NCI-H146 treated with DMSO at 0.1 percent for 48 hours (cell line): Measurements from ENCODE around the gene RAB11FIP3.
A peak's percentile ranks its signal among the peaks of the same experiment; 100 is the strongest.
"Not testable (repeated sequence)": the region's sequence is repeated elsewhere in the genome, so short reads cannot be mapped to it uniquely, and the experiment has no call there.

ENCODE experiments used
- DNase-seq: peaks from one replicate; lab custom pipeline; 2025; ENCODE audit not compliant: unreplicated experiment; lab: John Stamatoyannopoulos, UW

RAB11FIP3 gene

DNA sequence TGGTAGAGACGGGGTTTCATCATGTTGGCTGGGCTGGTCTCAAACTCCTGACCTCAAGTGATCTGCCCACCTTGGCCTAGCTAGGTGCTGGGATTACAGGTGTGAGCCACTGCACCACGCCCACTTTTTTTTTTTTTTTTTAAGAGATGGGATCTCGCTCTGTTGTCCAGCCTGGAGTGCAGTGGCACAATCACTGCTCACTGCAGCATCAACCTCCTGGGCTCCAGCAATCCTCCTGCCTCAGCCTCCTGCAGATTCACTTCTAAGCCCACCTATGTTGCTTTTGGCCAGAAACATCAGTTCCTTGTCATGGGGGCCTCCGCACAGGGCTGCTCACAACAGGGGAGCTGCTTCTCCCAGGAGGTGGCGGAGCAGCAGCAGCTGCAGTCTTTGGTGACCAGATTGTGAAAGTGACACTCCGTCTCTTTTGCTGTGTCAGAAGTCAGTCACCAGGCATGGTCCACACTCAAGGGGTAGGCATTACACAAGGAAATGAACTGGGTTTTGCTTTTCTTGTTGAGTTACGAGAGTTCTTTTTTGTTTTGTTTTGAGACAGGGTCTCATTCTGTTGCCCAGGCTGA is 32.9 kb upstream of the RAB11FIP3 start:
- no peak for DNase-seq

DNA sequence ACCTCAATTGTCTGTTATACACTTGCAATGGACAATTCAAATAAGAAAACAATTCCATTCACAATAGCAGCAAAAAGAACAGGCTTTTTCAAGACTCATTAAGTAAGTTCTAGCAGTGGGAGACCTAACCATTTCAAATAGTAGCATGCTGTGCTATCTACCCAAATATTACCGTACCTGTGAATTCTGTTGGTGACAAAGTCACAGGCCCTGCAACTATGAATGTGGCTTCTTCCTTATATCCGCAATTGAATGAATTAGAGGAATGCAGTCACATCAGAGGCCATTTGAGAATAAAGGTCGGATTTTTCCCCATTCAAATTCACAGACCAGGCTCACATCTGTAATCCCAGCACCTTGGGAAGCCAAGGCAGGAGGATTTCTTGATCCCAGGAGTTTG is 29.2 kb upstream of the RAB11FIP3 start:
- peak; percentile 60 for DNase-seq

DNA sequence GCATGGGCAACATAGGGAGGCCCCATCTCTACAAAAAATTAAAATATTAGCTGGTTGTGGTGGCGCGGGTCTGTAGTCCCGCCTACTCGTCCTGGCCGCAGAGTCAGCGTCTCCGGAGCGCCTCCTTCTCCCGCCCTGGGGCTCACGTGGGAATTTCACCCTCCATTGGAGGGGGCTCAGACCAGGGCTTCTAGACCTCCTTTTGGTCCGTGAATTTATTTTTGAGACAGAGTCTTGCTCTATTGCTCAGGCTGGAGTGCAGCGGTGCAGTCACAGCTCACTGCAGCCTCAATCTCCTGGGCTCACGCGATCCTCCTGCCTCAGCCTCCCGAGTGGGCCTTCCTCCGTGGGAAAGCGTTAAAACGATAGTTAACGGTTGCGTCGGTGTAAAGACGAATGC is 28.8 kb upstream of the RAB11FIP3 start:
- DNase-seq, result no peak

DNA sequence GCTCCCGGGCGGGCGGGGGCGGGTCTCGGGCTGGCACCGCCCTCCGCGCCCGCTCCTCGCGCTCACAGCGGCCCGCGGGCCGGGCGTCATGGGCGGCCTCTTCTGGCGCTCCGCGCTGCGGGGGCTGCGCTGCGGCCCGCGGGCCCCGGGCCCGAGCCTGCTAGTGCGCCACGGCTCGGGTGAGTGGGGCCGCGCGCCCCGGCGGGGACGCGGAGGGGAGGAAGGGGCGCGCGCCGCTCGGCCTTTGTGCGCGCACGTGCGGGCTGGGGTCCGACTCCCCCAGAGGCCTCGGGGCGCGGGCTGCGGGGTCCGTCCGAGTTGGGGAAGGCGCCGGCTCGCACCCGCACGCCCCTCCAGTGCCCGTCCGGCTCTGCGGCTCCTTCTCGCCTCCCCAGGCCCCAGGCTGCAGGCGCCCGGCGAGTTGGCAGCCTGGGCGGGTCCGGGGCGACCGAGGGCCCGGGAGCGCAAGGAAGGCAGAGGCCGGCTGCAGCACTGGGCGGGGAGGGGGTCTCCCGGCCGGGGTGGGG is 28.3 kb upstream of the RAB11FIP3 start, which contains the start of gene NME4:
NME4 (plus strand) TSS at position 65 of the 527 bp plus-strand sequence; CDS start at position 89, 24 bp downstream.
- no peak for DNase-seq

DNA sequence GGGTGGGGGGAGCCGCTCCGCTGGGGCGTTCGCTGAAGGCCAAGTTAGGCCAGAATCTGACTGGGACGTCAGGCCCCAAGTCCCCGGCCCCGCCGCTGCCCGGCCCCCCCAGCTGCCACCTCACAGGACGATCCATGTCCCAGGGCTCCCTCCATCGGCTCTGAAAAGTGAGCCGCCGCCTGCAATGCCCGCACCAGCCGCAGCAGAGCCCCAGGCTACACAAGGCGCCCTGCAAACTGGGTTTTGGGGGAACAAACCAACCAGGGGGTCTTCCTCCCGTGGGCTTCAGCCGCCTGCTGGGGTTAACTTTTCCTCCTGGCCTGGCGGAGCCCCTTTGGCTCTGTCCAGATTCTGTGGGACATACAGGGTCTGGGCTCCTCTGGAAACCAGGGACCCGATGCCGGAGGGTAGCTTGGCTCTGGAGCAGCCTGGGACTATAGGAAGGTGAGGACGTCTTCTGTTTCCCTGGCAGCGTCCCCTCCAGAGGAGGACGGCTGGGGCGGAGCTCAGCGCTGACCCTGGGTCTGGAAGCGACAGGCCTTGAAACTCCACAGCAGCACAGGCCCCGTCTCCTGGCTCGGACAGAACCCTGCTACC is 27.6 kb upstream of the RAB11FIP3 start:
- DNase-seq, result no peak

DNA sequence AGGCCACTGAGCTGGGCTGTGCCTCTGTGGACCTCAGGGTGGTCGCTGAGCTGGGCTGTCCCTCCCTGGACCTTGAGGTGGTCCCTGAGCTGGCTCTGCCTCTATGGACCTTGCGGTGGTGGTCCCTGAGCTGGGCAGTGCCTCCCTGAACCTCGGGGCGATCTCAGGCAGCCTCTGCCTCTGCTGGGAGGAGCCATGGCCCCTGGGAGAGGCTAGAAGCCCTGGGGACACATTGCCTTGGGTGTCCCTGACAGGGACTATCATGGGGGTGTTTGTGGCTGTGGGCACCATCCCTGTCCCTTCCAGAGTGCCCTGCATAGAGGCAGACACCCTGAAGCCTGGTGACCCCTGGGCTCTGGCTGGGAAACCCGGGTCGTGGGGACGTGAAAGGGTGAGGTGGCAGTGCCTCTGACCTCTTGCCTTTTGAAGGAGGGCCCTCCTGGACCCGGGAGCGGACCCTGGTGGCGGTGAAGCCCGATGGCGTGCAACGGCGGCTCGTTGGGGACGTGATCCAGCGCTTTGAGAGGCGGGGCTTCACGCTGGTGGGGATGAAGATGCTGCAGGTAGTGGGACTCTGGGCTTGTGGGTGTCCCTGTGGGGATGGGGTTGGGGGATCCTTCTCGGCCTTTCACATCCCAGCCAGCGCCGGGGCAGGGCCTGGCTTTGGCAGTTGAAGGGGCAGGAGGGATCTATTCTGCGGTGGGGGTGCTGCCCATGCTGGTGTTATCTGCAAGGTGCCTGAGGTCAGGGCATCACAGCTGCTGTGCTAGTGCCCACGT is 26.7 kb upstream of the RAB11FIP3 start:
- DNase-seq, result no peak

DNA sequence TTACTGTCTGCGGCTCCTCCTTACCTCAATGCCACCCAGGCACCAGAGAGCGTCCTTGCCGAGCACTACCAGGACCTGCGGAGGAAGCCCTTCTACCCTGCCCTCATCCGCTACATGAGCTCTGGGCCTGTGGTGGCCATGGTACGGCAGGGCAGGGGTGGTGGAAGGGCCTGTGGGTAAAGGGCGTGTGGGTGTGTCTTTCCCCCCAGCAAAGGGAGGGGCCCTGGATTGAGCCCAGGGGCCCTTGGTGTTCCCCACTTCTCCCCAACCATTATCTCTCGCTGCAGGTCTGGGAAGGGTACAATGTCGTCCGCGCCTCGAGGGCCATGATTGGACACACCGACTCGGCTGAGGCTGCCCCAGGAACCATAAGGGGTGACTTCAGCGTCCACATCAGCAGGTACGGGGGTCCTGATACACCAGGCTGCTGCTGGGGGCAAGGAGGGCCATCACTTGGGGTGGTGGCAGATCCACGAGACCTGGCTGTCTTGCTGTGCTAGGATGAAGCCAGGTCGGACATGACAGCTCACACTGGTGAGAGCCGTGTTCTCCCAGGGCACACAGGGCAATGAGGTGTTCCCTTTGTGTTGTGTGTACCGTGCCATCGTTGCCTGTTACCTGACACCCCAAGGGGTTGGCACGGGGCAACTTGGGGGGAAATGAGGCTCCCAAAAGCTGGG is 26.0 kb upstream of the RAB11FIP3 start:
- DNase-seq, result no peak

DNA sequence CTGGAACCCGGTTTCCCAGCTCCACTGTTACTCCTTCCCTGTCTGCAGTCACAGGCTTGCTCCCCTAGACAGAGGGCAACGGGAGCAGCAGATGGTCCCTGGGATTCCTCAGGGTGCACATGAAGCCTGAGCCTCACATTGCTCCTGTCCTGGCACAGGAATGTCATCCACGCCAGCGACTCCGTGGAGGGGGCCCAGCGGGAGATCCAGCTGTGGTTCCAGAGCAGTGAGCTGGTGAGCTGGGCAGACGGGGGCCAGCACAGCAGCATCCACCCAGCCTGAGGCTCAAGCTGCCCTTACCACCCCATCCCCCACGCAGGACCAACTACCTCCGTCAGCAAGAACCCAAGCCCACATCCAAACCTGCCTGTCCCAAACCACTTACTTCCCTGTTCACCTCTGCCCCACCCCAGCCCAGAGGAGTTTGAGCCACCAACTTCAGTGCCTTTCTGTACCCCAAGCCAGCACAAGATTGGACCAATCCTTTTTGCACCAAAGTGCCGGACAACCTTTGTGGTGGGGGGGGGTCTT is 25.3 kb upstream of the RAB11FIP3 start:
- no peak for DNase-seq

DNA sequence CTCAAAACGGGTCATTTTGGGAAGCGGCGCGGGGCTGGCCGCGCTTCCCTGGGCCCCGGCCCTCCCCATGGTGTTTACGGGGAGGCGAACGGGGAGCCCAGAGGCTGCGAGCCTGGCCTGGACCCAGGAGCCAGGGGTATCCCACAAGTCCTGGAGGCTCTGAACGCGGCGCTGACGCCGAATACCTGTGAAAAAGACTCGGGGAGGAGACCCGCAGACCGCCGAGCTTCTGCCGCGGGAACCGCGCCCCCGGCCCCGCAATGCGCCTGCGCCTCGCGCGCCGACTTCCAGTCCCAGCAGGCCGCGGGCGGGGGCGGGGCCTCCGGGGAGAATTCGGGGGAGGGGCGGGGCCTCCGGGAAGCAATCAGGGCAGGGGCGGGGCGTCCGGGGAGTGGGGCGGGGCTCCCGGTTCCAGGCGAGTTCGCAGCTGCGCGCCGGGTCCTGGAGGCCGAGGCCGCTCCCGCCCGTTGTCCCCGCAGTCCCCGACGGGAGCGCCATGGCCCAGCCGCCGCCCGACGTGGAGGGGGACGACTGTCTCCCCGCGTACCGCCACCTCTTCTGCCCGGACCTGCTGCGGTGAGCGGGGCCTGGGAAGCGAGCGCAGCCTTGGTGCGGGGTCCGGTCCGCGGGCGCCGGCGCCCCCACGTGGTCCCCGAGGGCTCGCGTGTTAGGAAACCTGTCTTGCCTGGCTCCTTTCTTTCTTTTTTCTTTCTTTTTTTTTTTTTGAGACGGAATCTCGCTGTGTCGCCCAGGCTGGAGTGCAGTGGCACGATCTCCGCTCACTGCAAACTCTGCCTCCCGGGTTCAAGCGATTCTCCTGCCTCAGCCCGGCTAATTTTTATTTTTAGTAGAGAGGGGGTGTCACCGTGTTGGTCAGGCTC is 23.7 kb upstream of the RAB11FIP3 start, which contains the start of gene DECR2:
DECR2 (plus strand) TSS at position 418 of the 881 bp plus-strand sequence; CDS start at position 497, 79 bp downstream.
- DNase-seq, result peak; percentile 74

DNA sequence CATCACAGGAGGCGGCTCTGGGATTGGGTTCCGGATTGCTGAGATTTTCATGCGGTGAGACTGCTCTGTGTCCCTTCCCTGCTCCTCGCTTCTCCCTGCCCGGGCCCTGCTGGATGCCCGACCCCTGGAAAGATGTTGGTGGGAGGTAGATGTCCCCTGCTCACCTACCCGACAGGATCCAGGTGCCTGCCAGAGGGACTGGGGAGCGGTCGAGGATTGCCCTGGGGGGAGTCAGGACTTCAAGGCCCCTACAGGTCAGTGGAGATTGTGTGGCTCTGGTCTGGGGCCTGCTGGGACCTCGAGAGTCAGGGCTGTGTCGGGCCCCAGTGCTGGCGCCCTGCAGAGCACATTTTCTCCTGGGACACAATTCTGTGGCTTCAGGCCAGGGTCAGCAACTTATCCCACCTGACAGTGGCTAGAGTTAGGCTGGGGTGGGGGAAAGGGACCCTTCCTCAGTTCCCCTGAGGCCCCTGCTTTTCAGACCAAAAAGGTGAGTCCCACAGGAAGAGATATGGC is 20.4 kb upstream of the RAB11FIP3 start:
- no peak for DNase-seq

DNA sequence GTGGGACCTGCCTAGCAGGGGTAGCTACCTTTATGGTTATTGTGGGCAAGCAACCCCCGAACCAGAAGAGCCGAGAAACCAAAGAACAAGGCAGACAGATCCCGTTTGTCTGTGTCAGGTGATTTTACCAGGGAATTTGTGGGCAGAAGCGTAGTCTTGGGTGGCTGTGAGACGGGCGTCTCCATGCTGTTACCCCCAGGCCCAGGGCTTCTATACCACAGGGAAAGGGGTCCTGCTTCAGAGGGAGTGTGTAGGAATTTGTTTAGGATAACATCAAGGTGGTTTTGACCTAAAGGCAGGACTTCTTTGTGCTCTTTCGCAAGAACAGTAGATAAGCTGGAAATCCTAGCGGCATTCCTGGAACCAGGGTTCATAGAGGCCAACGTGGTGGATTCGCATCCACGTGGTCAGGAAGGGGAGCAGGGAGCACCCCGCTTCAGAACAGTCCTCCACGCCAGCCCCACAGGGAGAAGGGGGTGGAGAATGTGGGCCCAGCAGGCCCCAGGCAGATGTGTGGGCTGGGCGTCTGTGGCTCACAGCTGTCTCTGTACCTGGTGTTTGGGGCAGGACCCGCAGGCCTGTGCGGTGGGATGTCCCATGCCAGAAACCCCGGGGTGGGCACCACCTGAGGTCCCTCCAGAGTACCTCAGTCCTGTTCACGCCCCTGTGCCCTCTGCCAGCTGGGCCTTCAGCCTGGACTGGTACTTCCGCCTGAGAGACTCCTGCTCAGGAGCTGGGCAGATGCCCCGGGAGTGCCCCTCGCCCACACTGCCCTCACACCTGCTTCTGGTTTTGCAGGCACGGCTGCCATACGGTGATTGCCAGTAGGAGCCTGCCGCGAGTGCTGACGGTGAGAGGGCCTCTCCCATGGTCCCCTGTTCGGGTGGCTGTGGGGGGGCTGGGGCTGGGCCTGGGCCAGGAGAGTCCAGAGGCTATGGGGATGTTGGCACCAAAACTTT is 19.6 kb upstream of the RAB11FIP3 start:
- DNase-seq, result no peak

DNA sequence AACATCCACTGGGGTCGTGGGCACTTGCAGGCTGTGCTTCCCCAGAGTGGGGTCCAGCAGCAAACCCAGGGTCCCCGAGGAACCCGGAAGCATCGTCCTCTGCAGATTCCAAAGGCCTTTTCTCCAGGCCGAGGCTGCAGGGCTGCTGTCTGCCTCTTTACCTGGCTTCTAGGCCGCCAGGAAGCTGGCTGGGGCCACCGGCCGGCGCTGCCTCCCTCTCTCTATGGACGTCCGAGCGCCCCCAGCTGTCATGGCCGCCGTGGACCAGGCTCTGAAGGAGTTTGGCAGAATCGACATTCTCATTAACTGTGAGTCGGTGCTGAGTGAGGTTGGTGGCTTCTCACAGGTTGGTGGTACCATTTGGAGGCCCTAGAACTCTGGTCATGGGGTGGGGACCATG is 18.2 kb upstream of the RAB11FIP3 start:
- DNase-seq, result no peak

DNA sequence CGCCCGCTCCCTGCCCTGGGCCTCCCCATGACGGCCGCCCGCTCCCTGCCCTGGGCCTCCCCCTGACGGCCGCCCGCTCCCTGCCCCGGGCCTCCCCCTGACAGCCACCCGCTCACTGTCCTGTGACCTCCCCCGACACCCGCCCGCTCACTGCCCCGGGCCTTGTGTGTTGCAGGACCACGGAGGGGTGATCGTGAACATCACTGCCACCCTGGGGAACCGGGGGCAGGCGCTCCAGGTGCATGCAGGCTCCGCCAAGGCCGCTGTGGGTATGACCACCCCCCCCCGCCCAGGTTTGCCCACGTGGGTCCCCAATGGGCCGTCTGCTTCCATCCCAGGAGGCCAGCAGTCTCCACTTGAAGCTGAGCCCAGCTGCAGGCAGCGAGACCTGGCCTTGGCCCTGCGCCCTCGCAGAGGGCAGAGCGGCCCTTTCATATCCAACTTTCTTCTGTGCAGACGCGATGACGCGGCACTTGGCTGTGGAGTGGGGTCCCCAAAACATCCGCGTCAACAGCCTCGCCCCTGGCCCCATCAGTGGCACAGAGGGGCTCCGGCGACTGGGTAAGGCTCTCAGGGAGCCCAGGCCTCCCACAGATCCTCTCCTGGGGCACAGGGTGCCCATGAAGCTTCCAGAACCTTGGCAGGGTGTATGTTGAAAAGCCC is 14.8 kb upstream of the RAB11FIP3 start:
- no peak for DNase-seq

DNA sequence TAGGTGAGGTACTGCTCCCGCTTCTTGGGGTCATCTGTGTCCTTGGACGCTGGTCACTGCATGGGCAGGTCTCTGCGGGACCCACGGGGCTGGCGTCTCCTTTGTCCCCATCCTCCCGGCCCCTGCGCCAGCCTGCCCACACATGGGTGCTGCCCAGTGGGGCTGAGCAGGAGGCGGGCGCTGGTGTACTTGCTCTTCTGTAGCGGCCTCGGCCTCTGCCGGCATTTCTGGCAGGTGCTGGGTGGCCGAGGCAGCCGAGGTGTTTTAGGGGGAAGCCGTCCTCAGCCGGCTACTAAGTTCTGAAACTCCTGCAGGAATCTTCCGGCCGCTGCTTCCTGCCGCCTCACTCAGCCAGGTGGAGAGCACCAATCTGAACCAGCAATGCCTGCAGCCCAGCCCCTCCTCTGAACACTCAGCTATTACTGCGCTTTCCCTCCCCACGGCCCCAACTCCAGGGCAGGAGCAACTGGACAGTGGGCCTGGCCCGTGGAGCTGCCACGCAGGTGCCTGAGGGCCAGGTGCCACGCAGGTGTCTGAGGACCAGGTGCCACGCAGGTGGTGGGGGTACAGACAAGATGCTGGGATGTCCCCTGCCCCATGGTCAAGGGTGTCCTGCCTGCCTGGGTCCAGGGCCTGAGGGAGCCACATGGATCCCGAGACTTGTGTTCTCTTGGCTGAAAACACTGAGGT is 13.7 kb upstream of the RAB11FIP3 start:
- DNase-seq, result no peak

DNA sequence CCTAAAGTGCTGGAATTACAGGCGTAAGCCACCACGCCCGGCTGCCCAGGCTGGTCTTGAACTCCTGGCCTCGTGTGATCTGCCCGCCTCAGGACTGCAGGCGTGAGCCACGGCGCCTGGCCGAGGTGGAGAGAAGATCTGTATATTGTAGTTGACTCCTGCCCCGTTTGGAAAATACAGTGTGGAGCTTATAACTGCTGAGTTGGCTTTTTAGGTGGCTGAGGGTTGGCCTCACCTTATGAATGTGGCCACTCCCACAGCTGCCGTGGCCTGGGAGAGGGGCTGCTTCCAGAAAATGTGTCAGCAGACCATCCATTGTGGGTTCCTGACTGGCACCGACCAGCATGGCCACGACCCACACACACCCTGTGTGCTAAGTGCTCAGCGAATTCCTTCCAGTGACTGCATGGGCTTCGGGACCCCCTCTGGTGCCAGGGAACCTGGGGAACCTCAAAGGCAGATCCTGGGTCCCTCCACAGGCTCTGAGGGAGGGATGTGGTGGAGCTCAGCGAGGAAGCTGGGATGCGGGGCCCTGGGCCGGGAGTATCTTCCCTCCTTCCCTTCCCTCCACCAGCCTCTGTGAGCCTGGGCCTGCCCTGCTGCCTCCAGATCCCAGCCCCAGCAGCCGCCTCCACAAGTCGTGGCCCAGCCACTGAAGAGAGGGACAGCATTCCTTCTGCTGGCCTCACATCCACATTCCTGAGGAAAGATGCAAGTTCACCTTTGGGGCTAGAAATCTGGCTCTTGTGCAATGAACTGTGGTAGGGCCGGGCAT is 10.9 kb upstream of the RAB11FIP3 start:
- no peak for DNase-seq

DNA sequence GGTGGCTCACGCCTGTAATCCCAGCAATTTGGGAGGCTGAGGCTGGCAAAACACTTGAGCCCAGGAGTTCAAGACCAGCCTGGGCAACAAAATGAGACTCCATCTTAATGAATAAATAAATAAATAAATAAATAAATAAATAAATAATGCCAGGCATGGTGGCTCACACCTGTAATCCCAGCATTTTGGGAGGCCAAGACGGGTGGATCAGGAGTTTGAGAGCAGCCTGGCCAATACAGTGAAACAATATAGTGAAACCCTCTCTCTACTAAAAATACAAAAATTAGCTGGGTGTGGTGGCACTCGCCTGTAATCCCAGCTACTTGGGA is 10.3 kb upstream of the RAB11FIP3 start:
- DNase-seq, result not testable (repeated sequence)

DNA sequence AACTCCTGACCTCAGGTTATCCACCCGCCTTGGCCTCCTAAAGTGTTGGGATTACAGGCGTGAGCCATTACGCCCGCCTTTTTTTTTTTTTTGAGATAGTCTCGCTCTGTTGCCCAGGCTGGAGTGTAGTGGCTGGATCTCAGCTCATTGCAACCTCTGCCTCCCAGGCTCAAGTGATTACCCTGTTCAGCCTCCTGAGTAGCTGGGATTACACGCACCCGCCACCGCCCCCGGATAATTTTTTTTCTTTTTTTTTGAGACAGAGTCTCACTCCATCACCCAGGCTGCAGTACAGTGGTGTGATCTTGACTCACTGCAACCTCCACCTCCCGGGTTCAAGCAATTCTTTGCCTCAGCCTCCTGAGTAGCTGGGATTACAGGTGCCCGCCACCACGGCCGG is 3.3 kb upstream of the RAB11FIP3 start:
- not testable (repeated sequence) for DNase-seq
